SU-DHL-6 (cell line): ENCODE data around the gene MLLT10.

Source experiments
- H2AFZ ChIP-seq: fragments of 200-600 bp; sonication (generic); 2 replicates; pipeline ENCODE4 v1.6.1; 2014; ENCODE audit warnings: low read depth, mild to moderate bottlenecking, moderate library complexity, mixed read lengths, antibody characterized with exemption, low read length; ENCODE audit not compliant: severe bottlenecking
- H3F3A ChIP-seq: fragments of 200-600 bp; shearing (Covaris generic); 2 replicates; pipeline ENCODE4 v1.6.0; 2016; ENCODE audit warnings: antibody characterized with exemption, mild to moderate bottlenecking; ENCODE audit not compliant: insufficient read depth
- H3K27ac ChIP-seq: fragments of 200-600 bp; sonication (generic); 2 replicates; pipeline ENCODE4 v1.5.1; 2016; ENCODE audit warnings: low read depth, mild to moderate bottlenecking, low read length, moderate library complexity, mixed read lengths
- H3K27me3 ChIP-seq: fragments of 200-600 bp; sonication (generic), shearing (Covaris generic); 2 replicates; pipeline ENCODE4 v1.6.0; 2014; ENCODE audit warnings: mild to moderate bottlenecking, low read length
- H3K36me3 ChIP-seq: fragments of 200-600 bp; sonication (generic); 2 replicates; pipeline ENCODE4 v1.6.1; 2014; ENCODE audit warnings: mild to moderate bottlenecking, low read length, mixed read lengths
- H3K4me2 ChIP-seq: fragments of 300-600, 200-600 bp; shearing (Covaris generic), sonication (generic); 2 replicates; pipeline ENCODE4 v1.6.0; 2014; ENCODE audit warnings: low read length, low read depth, mild to moderate bottlenecking; ENCODE audit not compliant: poor library complexity, severe bottlenecking
- H3K4me3 ChIP-seq: fragments of 200-600 bp; sonication (generic); 2 replicates; pipeline ENCODE4 v1.5.1; 2014; ENCODE audit warnings: antibody characterized with exemption, low read length, mild to moderate bottlenecking, mixed read lengths; ENCODE audit not compliant: insufficient read depth, poor library complexity, severe bottlenecking
- H3K79me2 ChIP-seq: fragments of 200-600 bp; sonication (generic); 2 replicates; pipeline ENCODE4 v1.6.1; 2014; ENCODE audit warnings: mild to moderate bottlenecking, low read length, moderate library complexity; ENCODE audit not compliant: insufficient read depth
- H3K9ac ChIP-seq: fragments of 200-600 bp; sonication (generic); 2 replicates; pipeline ENCODE4 v1.7.0; 2014; ENCODE audit warnings: mild to moderate bottlenecking, low read length
- H3K9me2 ChIP-seq: fragments of 200-600 bp; sonication (generic); replicated peaks from 2 replicates; pipeline ENCODE4 v1.6.1; 2014; ENCODE audit warnings: low read length; ENCODE audit not compliant: insufficient read depth
- H3K9me3 ChIP-seq: fragments of 200-600 bp; sonication (generic); 2 replicates; pipeline ENCODE4 v1.6.1; 2014; ENCODE audit warnings: low read length, mixed read lengths; ENCODE audit not compliant: insufficient read depth
- H4K20me1 ChIP-seq: fragments of 200-600 bp; sonication (generic); 2 replicates; pipeline ENCODE4 v1.6.1; 2014; ENCODE audit warnings: low read depth, mild to moderate bottlenecking, antibody characterized with exemption, low read length, moderate library complexity, mixed read lengths
- CTCF ChIP-seq: fragments of 200-600 bp; sonication (generic); IDR thresholded peaks from one replicate; pipeline ENCODE4 v1.5.1; 2017; ENCODE audit warnings: antibody characterized with exemption, mild to moderate bottlenecking, low read length, moderate library complexity; ENCODE audit not compliant: insufficient read depth, poor library complexity, severe bottlenecking
- EZH2phosphoT487 ChIP-seq: fragments of 200-600 bp; sonication (generic), shearing (Covaris generic); conservative IDR thresholded peaks from 2 replicates; pipeline ENCODE4 v1.6.1; 2018; ENCODE audit warnings: mild to moderate bottlenecking, antibody characterized with exemption, low read length, moderate library complexity, mixed read lengths

MLLT10 gene

GRCh38 chr10:21677551-21677950, 143.5 kb downstream of the MLLT10 start:
- TF ChIP-seq CTCF (no peak), EZH2phosphoT487 (no peak)
- Histone ChIP-seq H3K4me2 (no peak overlapping the region), H3K9me3 (no peaks in the 10 kb centered on the region), H3K36me3 (no peaks in the 10 kb centered on the region; the same call in 1 of the 2 replicates), H3K4me3 (no peak overlapping the region), H3K79me2 (peaks cover 4% of the 10 kb centered on the region; the same call in 1 of the 2 replicates), H2AFZ (no peak overlapping the region), H4K20me1 (no peaks in the 10 kb centered on the region), H3K27ac (no peak overlapping the region), H3K27me3 (no peaks in the 10 kb centered on the region), H3K9me2 (no peaks in the 10 kb centered on the region), H3K9ac (no peak overlapping the region), H3F3A (peaks cover 12% of the 10 kb centered on the region; the same call in 1 of the 2 replicates)

GRCh38 chr10:21681156-21681555, 147.1 kb downstream of the MLLT10 start:
- no peaks in the 10 kb centered on the region for H3K9me2 ChIP-seq
- no peaks in the 10 kb centered on the region; the same call in 1 of the 2 replicates for H3K79me2 ChIP-seq
- H3F3A ChIP-seq, result no peaks in the 10 kb centered on the region
- H3K4me2 ChIP-seq, result no peak overlapping the region
- H3K36me3 ChIP-seq, result peaks cover 5% of the 10 kb centered on the region; the same call in 1 of the 2 replicates
- H2AFZ ChIP-seq, result no peak overlapping the region
- no peak for TF ChIP-seq EZH2phosphoT487
- TF ChIP-seq CTCF, result no peak
- no peak overlapping the region for H3K27ac ChIP-seq
- H3K9ac ChIP-seq, result no peak overlapping the region
- no peak overlapping the region for H3K4me3 ChIP-seq
- H3K27me3 ChIP-seq, result no peaks in the 10 kb centered on the region
- no peaks in the 10 kb centered on the region for H3K9me3 ChIP-seq
- no peaks in the 10 kb centered on the region for H4K20me1 ChIP-seq

- H3K4me3 ChIP-seq, result no peak overlapping the region
- H2AFZ ChIP-seq, result no peak overlapping the region
- no peak overlapping the region for H3K27ac ChIP-seq
- TF ChIP-seq CTCF (no peak), EZH2phosphoT487 (no peak)
- no peaks in the 10 kb centered on the region for H3K9me2 ChIP-seq
- H3F3A ChIP-seq, result no peaks in the 10 kb centered on the region
- no peaks in the 10 kb centered on the region for H4K20me1 ChIP-seq
- no peaks in the 10 kb centered on the region for H3K79me2 ChIP-seq
- no peaks in the 10 kb centered on the region for H3K27me3 ChIP-seq
- no peaks in the 10 kb centered on the region for H3K9me3 ChIP-seq
- H3K9ac ChIP-seq, result no peak overlapping the region
- H3K4me2 ChIP-seq, result no peak overlapping the region
- H3K36me3 ChIP-seq, result peaks cover 10% of the 10 kb centered on the region; the same call in 1 of the 2 replicates
Measured at GRCh38 chr10:21687266-21688008, 153.4 kb downstream of the MLLT10 start.
